HK-2 (cell line): ENCODE results near the gene ACTR3C.
"Not testable (repeated sequence)": the region's sequence is repeated elsewhere in the genome, so short reads cannot be mapped to it uniquely, and the experiment has no call there.

ENCODE experiments used
- DNase-seq: peaks from one replicate; pipeline ENCODE4 v3.0.0-alpha.2; 2018; ENCODE audit not compliant: unreplicated experiment

Gene ACTR3C

DNA sequence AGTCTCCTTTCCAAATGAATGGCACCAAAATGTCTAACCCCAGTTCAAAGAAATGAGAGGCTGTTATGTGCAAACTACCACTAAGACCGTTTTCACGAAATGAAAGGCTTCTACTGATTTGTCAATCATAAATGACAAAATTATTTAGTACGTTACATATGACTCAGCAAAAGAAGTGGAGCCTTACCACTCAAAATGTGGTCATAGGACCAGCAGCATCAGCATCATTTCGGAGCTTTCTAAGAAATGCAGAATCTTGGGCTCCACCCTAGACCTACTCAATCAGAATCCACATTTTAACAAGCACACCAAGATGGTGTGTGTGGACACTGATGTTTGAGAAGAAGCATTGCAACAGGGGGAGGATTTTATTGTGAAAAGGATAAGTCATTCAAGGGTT lies 120.5 kb downstream of the ACTR3C start:
- DNase-seq = not testable (repeated sequence)
